MCF 10A (cell line): Measurements from ENCODE around the gene SLC44A5. TPM values are rescaled to one million over a fixed set of nuclear protein-coding genes. Genes with fewer than 3 reads are reported as not detected.

Source experiments
- BruUV-seq: library from RNA; stranded (reverse); fragments of 400-500 nt; replicated peaks from 2 replicates; lab custom pipeline; 2021; lab: Mats Ljungman, UMichigan
- CTCF ChIA-PET: fragments of 300-600 bp; sonication (Branson Sonifier 250); formaldehyde crosslinking; extraction: SDS; loops from one replicate; lab custom pipeline; 2021; ENCODE audit warnings: antibody characterized with exemption, inconsistent platforms; lab: Yijun Ruan, JAX
- POLR2A ChIA-PET: fragments of 300-600, 350-650 bp; sonication (Branson Sonifier 250); formaldehyde crosslinking; extraction: SDS; loops from one replicate; lab custom pipeline; 2020; ENCODE audit warnings: antibody characterized with exemption, inconsistent platforms; lab: Yijun Ruan, JAX
- DNase-seq: peaks from one replicate; pipeline ENCODE4 v3.0.0-alpha.2; 2018; ENCODE audit not compliant: unreplicated experiment
- H3K27ac Mint-ChIP-seq: one replicate; pipeline ENCODE4 v1.8.0; 2022; ENCODE audit warnings: mild to moderate bottlenecking, low read depth, mixed read lengths; ENCODE audit not compliant: unreplicated experiment
- H3K27me3 Mint-ChIP-seq: one replicate; pipeline ENCODE4 v1.8.0; 2022; ENCODE audit warnings: mixed read lengths; ENCODE audit not compliant: insufficient read depth, unreplicated experiment
- H3K36me3 Mint-ChIP-seq: one replicate; pipeline ENCODE4 v1.8.0; 2022; ENCODE audit warnings: mild to moderate bottlenecking, moderate library complexity, mixed read lengths; ENCODE audit not compliant: insufficient read depth, unreplicated experiment
- H3K4me1 Mint-ChIP-seq: one replicate; pipeline ENCODE4 v1.8.0; 2022; ENCODE audit warnings: mixed read lengths; ENCODE audit not compliant: insufficient read depth, unreplicated experiment
- H3K4me3 Mint-ChIP-seq: one replicate; pipeline ENCODE4 v1.8.0; 2022; ENCODE audit warnings: mild to moderate bottlenecking, moderate library complexity, mixed read lengths; ENCODE audit not compliant: unreplicated experiment
- H3K9me3 Mint-ChIP-seq: one replicate; pipeline ENCODE4 v1.8.0; 2022; ENCODE audit warnings: mixed read lengths; ENCODE audit not compliant: unreplicated experiment
- intact Hi-C: fragments of 100-400 bp; cut with micrococcal nuclease; formaldehyde crosslinking; loops from 2 replicates; pipeline ENCODE4 v1.14.1; 2022
- total RNA-seq: library from RNA; stranded (reverse); gene quantifications from 2 replicates; pipeline ENCODE4 v1.2.3, GENCODE V29; 2022
- TF ChIP-seq, protein P1 (sequence below): fragments of 200-600 bp; IDR thresholded peaks from one replicate; pipeline ENCODE4 v1.8.0; 2022; ENCODE audit warnings: antibody characterized with exemption, mild to moderate bottlenecking; ENCODE audit not compliant: unreplicated experiment

SLC44A5 gene
- total RNA-seq, 1 experiment from 2014 or later, result 14.3 TPM

DNA sequence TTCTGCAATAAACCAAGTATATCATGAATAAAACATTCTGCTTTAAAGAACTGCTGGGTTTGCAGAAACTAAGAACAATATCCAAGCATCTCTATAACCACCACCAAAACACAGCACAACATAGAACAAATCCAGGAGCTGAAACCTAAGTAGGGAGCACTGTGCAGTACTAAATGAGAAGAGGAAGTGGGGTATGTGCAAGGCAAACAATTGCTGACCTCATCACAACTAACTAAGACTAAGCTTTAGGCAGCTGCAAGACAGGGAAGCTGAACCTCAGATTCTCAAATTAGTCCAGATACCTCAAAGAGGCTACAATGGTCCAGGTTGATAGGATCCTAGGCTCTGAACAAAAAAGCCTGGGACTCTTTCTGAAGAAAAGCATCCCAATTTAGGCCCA, 172.6 kb downstream of the SLC44A5 start:
- Mint-ChIP-seq H3K4me3 (no peak overlapping the region), H3K9me3 (no peaks in the 10 kb centered on the region), H3K27ac (no peak overlapping the region), H3K36me3 (no peaks in the 10 kb centered on the region), H3K27me3 (no peaks in the 10 kb centered on the region), H3K4me1 (no peaks in the 10 kb centered on the region)
- ChIA-PET POLR2A (no interaction called here), CTCF (interaction anchor here (0.6 kb wide), 1 partner anchor 194 kb away, joined by 5 read pairs; no protein-coding TSS in a partner anchor)
- TF ChIP-seq, protein P1, sequence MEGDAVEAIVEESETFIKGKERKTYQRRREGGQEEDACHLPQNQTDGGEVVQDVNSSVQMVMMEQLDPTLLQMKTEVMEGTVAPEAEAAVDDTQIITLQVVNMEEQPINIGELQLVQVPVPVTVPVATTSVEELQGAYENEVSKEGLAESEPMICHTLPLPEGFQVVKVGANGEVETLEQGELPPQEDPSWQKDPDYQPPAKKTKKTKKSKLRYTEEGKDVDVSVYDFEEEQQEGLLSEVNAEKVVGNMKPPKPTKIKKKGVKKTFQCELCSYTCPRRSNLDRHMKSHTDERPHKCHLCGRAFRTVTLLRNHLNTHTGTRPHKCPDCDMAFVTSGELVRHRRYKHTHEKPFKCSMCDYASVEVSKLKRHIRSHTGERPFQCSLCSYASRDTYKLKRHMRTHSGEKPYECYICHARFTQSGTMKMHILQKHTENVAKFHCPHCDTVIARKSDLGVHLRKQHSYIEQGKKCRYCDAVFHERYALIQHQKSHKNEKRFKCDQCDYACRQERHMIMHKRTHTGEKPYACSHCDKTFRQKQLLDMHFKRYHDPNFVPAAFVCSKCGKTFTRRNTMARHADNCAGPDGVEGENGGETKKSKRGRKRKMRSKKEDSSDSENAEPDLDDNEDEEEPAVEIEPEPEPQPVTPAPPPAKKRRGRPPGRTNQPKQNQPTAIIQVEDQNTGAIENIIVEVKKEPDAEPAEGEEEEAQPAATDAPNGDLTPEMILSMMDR, result no peak
- intact Hi-C loops, result no loop called here
- no TSS peak for BruUV-seq
- no peak for DNase-seq

- CTCF ChIA-PET, result no interaction called here
- Mint-ChIP-seq H3K9me3 (no peaks in the 10 kb centered on the region), H3K4me3 (no peak overlapping the region), H3K36me3 (no peaks in the 10 kb centered on the region), H3K27ac (no peak overlapping the region), H3K4me1 (no peaks in the 10 kb centered on the region), H3K27me3 (no peaks in the 10 kb centered on the region)
- POLR2A ChIA-PET, result interaction anchor here (0.7 kb wide), 1 partner anchor 11 kb away, joined by 3 read pairs; no protein-coding TSS in a partner anchor
- DNase-seq, result no peak
- intact Hi-C loops, result no loop called here
- TF ChIP-seq, protein P1, result no peak
- BruUV-seq, result no TSS peak
Observed at GRCh38 chr1:75431843-75432242, 179.1 kb downstream of the SLC44A5 start.

GRCh38 chr1:75430526-75430925, 180.4 kb downstream of the SLC44A5 start:
- CTCF ChIA-PET, result interaction anchor here (0.6 to 1.0 kb wide), 2 partner anchors 14 to 194 kb away, joined by 3 to 4 read pairs; no protein-coding TSS in a partner anchor
- Mint-ChIP-seq H3K4me3 (no peak overlapping the region), H3K9me3 (no peaks in the 10 kb centered on the region), H3K27me3 (no peaks in the 10 kb centered on the region), H3K27ac (no peak overlapping the region), H3K36me3 (no peaks in the 10 kb centered on the region), H3K4me1 (no peaks in the 10 kb centered on the region)
- no peak for DNase-seq
- TF ChIP-seq, protein P1, result no peak
- POLR2A ChIA-PET, result interaction anchor here (1.3 kb wide), 1 partner anchor 34 kb away, joined by 3 read pairs; no protein-coding TSS in a partner anchor
- BruUV-seq, result no TSS peak
- intact Hi-C loops, result no loop called here

DNA sequence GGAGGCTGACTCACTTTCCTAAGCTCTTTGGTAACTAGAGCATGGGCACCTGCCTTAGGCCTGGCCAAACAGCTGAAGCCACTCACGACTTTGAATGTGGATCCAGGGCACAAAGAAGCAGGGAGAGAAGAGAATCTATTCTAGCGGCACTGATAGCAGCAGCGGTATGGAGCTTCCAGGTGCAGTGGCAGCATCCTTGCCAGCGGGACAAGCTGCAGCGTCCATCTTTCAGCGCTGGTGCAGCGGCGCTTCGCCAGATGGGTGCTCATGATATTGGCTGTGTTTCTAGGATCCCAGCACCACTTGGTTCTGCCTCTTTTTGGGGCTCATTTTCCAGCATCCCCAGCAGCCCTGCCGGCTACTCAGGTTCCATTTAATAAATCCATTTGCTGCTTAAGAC, 184.2 kb downstream of the SLC44A5 start:
- intact Hi-C loops, result no loop called here
- H3K27ac Mint-ChIP-seq, result no peak overlapping the region
- no peaks in the 10 kb centered on the region for H3K27me3 Mint-ChIP-seq
- no peaks in the 10 kb centered on the region for H3K36me3 Mint-ChIP-seq
- BruUV-seq, result no TSS peak
- TF ChIP-seq, protein P1, result no peak
- POLR2A ChIA-PET, result interaction anchor here (0.6 kb wide), 1 partner anchor 71 kb away, joined by 3 read pairs; no protein-coding TSS in a partner anchor
- no peaks in the 10 kb centered on the region for H3K9me3 Mint-ChIP-seq
- H3K4me1 Mint-ChIP-seq, result no peaks in the 10 kb centered on the region
- CTCF ChIA-PET, result no interaction called here
- no peak for DNase-seq
- no peak overlapping the region for H3K4me3 Mint-ChIP-seq
